Choroid plexus epithelial cell (primary cell): ENCODE results near the gene TPK1.

ENCODE experiments used
- DNase-seq: peaks from one replicate; pipeline ENCODE4 v3.0.0-alpha.2; 2010; ENCODE audit warnings: low read depth
- H3K4me3 ChIP-seq: 2 replicates; pipeline ENCODE4 v1.5.1; 2011; ENCODE audit warnings: low read depth, mild to moderate bottlenecking, control low read depth, low read length, moderate library complexity
- CTCF ChIP-seq: conservative IDR thresholded peaks from 2 replicates; pipeline ENCODE4 v1.5.1; 2011; ENCODE audit warnings: low read depth, mild to moderate bottlenecking, control low read depth, inconsistent platforms, low read length, moderate library complexity

The TPK1 gene

GRCh38 chr7:144713850-144714249, 122.0 kb downstream of the TPK1 start:
- DNase-seq: no peak
- no peak for TF ChIP-seq CTCF
- H3K4me3 ChIP-seq: no peak overlapping the region

GRCh38 chr7:144710791-144711190, 125.1 kb downstream of the TPK1 start:
- H3K4me3 ChIP-seq: no peak overlapping the region
- no peak for DNase-seq
- no peak for TF ChIP-seq CTCF

GRCh38 chr7:144709066-144709465, 126.8 kb downstream of the TPK1 start:
- H3K4me3 ChIP-seq: no peak overlapping the region
- DNase-seq: no peak
- TF ChIP-seq CTCF: no peak

GRCh38 chr7:144691240-144691639, 144.6 kb downstream of the TPK1 start:
- no peak for DNase-seq
- TF ChIP-seq CTCF: no peak
- no peak overlapping the region for H3K4me3 ChIP-seq

- TF ChIP-seq CTCF: no peak
- no peak for DNase-seq
- no peak overlapping the region for H3K4me3 ChIP-seq
Measured at GRCh38 chr7:144682581-144683280, 153.1 kb downstream of the TPK1 start.

- DNase-seq: no peak
- no peak for TF ChIP-seq CTCF
- H3K4me3 ChIP-seq: no peak overlapping the region
Measured at GRCh38 chr7:144676492-144676891, 159.4 kb downstream of the TPK1 start.

- DNase-seq: no peak
- no peak for TF ChIP-seq CTCF
- H3K4me3 ChIP-seq: no peak overlapping the region
Measured at GRCh38 chr7:144674550-144674949, 161.3 kb downstream of the TPK1 start.
